ENCODE measurements around the gene RBM6. TPM values are rescaled to one million over a fixed set of nuclear protein-coding genes. Genes with fewer than 3 reads are reported as not detected.

RBM6 gene
- total RNA-seq, 1 experiment from 2014 or later = 74.1 TPM

DNA sequence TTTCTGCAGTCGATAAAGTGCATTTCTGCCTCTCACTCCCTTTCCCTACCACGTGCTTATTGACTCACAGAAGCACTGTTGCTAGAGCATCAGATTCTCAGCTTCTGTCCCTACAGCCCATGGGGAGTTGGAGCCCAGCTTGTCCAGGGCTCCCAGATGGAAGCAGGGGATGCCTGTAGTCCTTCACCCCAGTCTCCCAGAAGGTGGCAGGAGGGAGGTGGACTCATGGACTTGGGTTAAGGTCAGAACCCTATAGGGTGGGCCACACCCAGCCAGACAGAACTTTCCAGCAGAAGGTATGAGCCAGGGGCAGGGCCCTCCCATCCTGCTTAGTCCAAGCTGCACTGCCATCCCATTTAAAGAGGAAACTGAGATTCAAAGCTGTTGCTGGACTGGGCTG lies 182.1 kb downstream of the RBM6 start:
- DNase-seq = no peak
- intact Hi-C loops (cut with micrococcal nuclease; ENCODE audit: unreplicated experiment) = no loop called here
- ChIA-PET POLR2A (no interaction called here), CTCF (interaction anchor here (0.6 to 1.3 kb wide), 3 partner anchors 11 to 140 kb away, joined by 3 to 6 read pairs (median 3); no protein-coding TSS in a partner anchor)
- H3K4me3 Mint-ChIP-seq (ENCODE audit: unreplicated experiment) = no peak overlapping the region
- H3K4me3 ChIP-seq (ENCODE audit: low read depth, low read length) = no peak overlapping the region
- no peaks in the 10 kb centered on the region for H3K9me3 ChIP-seq
- no peaks in the 10 kb centered on the region for H3K27me3 Mint-ChIP-seq (ENCODE audit: insufficient read depth, unreplicated experiment)
- peaks cover 38% of the 10 kb centered on the region for H3K4me1 ChIP-seq
- H3K36me3 Mint-ChIP-seq (ENCODE audit: insufficient read depth, unreplicated experiment) = peaks cover 69% of the 10 kb centered on the region
- no peak for TF ChIP-seq CTCF (IDR thresholded peaks at IDR 0.05; ENCODE audit: insufficient read depth in 1 of 2, low read depth in 1 of 2, low read length in 1 of 2, severe bottlenecking in 1 of 2, unreplicated experiment in 1 of 2)
- H3K36me3 ChIP-seq (ENCODE audit: control insufficient read depth, insufficient read depth, low read length) = no peaks in the 10 kb centered on the region; the same call in 1 of the 2 replicates
- no peaks in the 10 kb centered on the region for H3K9me3 Mint-ChIP-seq (ENCODE audit: unreplicated experiment)
- peaks cover 28% of the 10 kb centered on the region for H3K4me1 Mint-ChIP-seq (ENCODE audit: low read depth, unreplicated experiment)
- no TSS peak for BruUV-seq (replicated peaks)
- H3K27me3 ChIP-seq (replicated peaks; ENCODE audit: control insufficient read depth, insufficient read depth, low read length) = no peaks in the 10 kb centered on the region
- peak overlapping the region; percentile 15 for H3K27ac Mint-ChIP-seq (ENCODE audit: unreplicated experiment)

DNA sequence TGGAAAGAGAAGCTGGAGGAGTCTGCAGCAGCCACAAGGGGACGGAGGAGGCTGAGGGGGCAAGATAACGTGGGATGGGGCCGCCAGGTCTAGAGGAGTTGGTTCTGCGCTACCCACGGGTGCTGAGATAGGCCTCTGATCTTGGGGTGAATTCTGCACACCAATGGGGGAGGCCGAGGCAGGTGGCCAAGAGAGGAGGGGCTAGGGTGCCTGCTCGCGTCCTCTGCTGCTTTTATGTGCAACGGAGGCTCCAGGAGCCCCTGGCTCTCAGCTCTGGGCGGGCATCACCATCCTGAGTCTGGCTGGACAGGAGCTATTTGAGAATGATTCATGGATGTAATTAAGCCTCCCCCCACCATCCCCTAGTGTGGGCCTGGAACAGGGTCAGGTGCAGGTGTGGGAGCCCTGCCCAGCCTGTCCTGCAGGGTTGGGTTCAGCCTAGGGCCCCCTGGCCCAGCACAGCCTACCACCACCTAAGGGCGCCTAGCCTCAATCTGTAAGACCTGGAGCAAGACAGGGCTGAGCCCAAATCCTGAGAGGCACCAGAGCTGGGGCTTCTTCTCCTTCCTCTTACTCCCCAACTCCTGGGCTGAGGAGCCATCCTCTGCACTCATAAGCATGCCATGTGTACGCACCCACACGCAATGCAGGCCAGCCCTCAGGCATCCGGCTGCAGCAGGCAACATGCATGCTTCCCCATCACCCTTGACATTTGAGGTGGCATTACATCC lies 182.9 kb downstream of the RBM6 start:
- H3K27ac Mint-ChIP-seq (ENCODE audit: unreplicated experiment) = peak overlapping the region; percentile 15
- ChIA-PET CTCF (interaction anchor here (0.8 to 1.0 kb wide), 2 partner anchors 98 to 103 kb away, joined by 3 read pairs; no protein-coding TSS in a partner anchor), POLR2A (no interaction called here)
- BruUV-seq (replicated peaks) = no TSS peak
- Histone ChIP-seq H3K27me3 (replicated peaks; ENCODE audit: control insufficient read depth, insufficient read depth, low read length) (no peaks in the 10 kb centered on the region), H3K4me1 (peaks cover 45% of the 10 kb centered on the region), H3K4me3 (ENCODE audit: low read depth, low read length) (no peak overlapping the region), H3K9me3 (no peaks in the 10 kb centered on the region), H3K36me3 (ENCODE audit: control insufficient read depth, insufficient read depth, low read length) (no peaks in the 10 kb centered on the region; the same call in 1 of the 2 replicates)
- intact Hi-C loops (cut with micrococcal nuclease; ENCODE audit: unreplicated experiment) = no loop called here
- peaks cover 68% of the 10 kb centered on the region for H3K36me3 Mint-ChIP-seq (ENCODE audit: insufficient read depth, unreplicated experiment)
- no peaks in the 10 kb centered on the region for H3K27me3 Mint-ChIP-seq (ENCODE audit: insufficient read depth, unreplicated experiment)
- no peak for DNase-seq
- H3K9me3 Mint-ChIP-seq (ENCODE audit: unreplicated experiment) = no peaks in the 10 kb centered on the region
- peaks cover 33% of the 10 kb centered on the region for H3K4me1 Mint-ChIP-seq (ENCODE audit: low read depth, unreplicated experiment)
- TF ChIP-seq CTCF (IDR thresholded peaks at IDR 0.05; ENCODE audit: insufficient read depth in 1 of 2, low read depth in 1 of 2, low read length in 1 of 2, severe bottlenecking in 1 of 2, unreplicated experiment in 1 of 2) = no peak
- no peak overlapping the region for H3K4me3 Mint-ChIP-seq (ENCODE audit: unreplicated experiment)

DNA sequence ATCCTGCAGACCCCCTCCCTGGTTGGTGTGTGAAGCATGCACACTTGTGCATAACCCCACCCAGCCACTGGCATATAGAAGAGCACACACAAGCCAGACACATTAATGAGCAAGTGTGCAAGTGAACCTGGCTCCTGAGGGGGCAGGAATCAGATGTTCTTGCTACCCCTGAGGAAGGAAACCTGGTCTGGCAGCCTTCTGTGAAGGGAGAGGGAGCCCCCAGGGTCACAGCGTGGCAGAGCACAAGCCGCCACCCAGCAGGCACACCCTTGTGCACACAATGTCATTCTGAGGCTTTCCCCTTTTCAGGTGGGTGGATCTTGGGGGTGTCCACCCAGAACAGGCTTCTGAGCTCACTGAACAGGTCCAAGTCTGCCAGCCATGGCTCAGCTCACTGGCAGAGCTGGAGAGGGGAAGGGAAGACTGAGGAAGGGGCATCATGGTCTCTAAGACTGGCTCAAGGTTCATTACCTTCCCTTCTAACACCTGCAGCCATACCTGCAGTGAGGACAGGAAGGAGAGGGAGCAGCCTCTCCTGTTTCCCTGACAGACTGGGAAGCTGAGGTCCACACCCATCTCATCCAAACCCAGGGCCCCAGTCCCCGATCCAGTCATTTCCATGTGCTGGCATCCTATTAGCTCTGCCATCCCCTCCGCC lies 183.6 kb downstream of the RBM6 start:
- no TSS peak for BruUV-seq (replicated peaks)
- H3K4me1 Mint-ChIP-seq (ENCODE audit: low read depth, unreplicated experiment) = peaks cover 33% of the 10 kb centered on the region
- no peaks in the 10 kb centered on the region for H3K9me3 ChIP-seq
- H3K4me1 ChIP-seq = peaks cover 49% of the 10 kb centered on the region
- peak overlapping the region; percentile 13 for H3K27ac Mint-ChIP-seq (ENCODE audit: unreplicated experiment)
- no peak for DNase-seq
- H3K36me3 ChIP-seq (ENCODE audit: control insufficient read depth, insufficient read depth, low read length) = no peaks in the 10 kb centered on the region; the same call in 1 of the 2 replicates
- no peaks in the 10 kb centered on the region for H3K27me3 Mint-ChIP-seq (ENCODE audit: insufficient read depth, unreplicated experiment)
- H3K27me3 ChIP-seq (replicated peaks; ENCODE audit: control insufficient read depth, insufficient read depth, low read length) = no peaks in the 10 kb centered on the region
- no peak overlapping the region for H3K4me3 Mint-ChIP-seq (ENCODE audit: unreplicated experiment)
- intact Hi-C loops (cut with micrococcal nuclease; ENCODE audit: unreplicated experiment) = no loop called here
- no peak for TF ChIP-seq CTCF (IDR thresholded peaks at IDR 0.05; ENCODE audit: insufficient read depth in 1 of 2, low read depth in 1 of 2, low read length in 1 of 2, severe bottlenecking in 1 of 2, unreplicated experiment in 1 of 2)
- no peak overlapping the region for H3K4me3 ChIP-seq (ENCODE audit: low read depth, low read length)
- CTCF ChIA-PET = interaction anchor here (1.0 kb wide), 1 partner anchor 102 kb away, joined by 3 read pairs; no protein-coding TSS in a partner anchor
- POLR2A ChIA-PET = no interaction called here
- H3K9me3 Mint-ChIP-seq (ENCODE audit: unreplicated experiment) = no peaks in the 10 kb centered on the region
- peaks cover 61% of the 10 kb centered on the region for H3K36me3 Mint-ChIP-seq (ENCODE audit: insufficient read depth, unreplicated experiment)

Measured in Caco-2 (cell line).